ENCODE data around the gene NEK6. TPM values are rescaled to one million over a fixed set of nuclear protein-coding genes. Genes with fewer than 3 reads are reported as not detected.
A peak's percentile ranks its signal among the peaks of the same experiment; 100 is the strongest.

The NEK6 gene
- total RNA-seq, 2 experiments from 2014 or later = 0.89 to 1.7 TPM

GRCh38 chr9:124284940-124285441 lies 27.2 kb downstream of the NEK6 start:
- no peak for ATAC-seq (ENCODE audit: poor library complexity)
- intact Hi-C loops (cut with DNase I, micrococcal nuclease) = no loop called here
- ChIA-PET CTCF (no interaction called here), POLR2A (no interaction called here)
- no peak overlapping the region for H3K27ac Mint-ChIP-seq
- H3K36me3 ChIP-seq (ENCODE audit: insufficient read depth, low read length) = no peaks in the 10 kb centered on the region
- H3K27ac ChIP-seq (ENCODE audit: low read depth in 1 of 2, low read length in 2 of 2) = no peak overlapping the region
- H3K9me3 Mint-ChIP-seq = no peaks in the 10 kb centered on the region
- no peak overlapping the region for H3K4me3 ChIP-seq (ENCODE audit: low read length)
- H3K9me3 ChIP-seq (ENCODE audit: control insufficient read depth in 1 of 2, insufficient read depth in 1 of 2, low read length in 2 of 2) = no peaks in the 10 kb centered on the region
- no peaks in the 10 kb centered on the region for H3K36me3 Mint-ChIP-seq (ENCODE audit: low read depth)
- peaks cover 27% of the 10 kb centered on the region for H3K4me1 ChIP-seq (ENCODE audit: insufficient read depth, low read length)
- no peak for TF ChIP-seq CTCF (IDR thresholded peaks at IDR 0.05)
- H3K4me3 Mint-ChIP-seq = no peak overlapping the region
- H3K27me3 ChIP-seq (ENCODE audit: control insufficient read depth in 1 of 2, insufficient read depth in 2 of 2, low read length in 2 of 2) = no peaks in the 10 kb centered on the region
- peaks cover 10% of the 10 kb centered on the region for H3K4me1 Mint-ChIP-seq (ENCODE audit: low read depth)
- peaks cover 4% of the 10 kb centered on the region for H3K27me3 Mint-ChIP-seq
- DNase-seq = no peak

GRCh38 chr9:124285490-124285889 lies 27.7 kb downstream of the NEK6 start:
- Histone ChIP-seq H3K36me3 (ENCODE audit: insufficient read depth, low read length) (no peaks in the 10 kb centered on the region), H3K9me3 (ENCODE audit: control insufficient read depth in 1 of 2, insufficient read depth in 1 of 2, low read length in 2 of 2) (peaks cover 0 to 4% of the 10 kb centered on the region in 2 experiments), H3K4me3 (ENCODE audit: low read length) (no peak overlapping the region), H3K27me3 (ENCODE audit: control insufficient read depth in 1 of 2, insufficient read depth in 2 of 2, low read length in 2 of 2) (no peaks in the 10 kb centered on the region), H3K27ac (ENCODE audit: low read depth in 1 of 2, low read length in 2 of 2) (no peak overlapping the region), H3K4me1 (ENCODE audit: insufficient read depth, low read length) (peaks cover 32% of the 10 kb centered on the region)
- Mint-ChIP-seq H3K9me3 (no peaks in the 10 kb centered on the region), H3K4me1 (ENCODE audit: low read depth) (peaks cover 10% of the 10 kb centered on the region), H3K27me3 (peaks cover 4% of the 10 kb centered on the region), H3K36me3 (ENCODE audit: low read depth) (no peaks in the 10 kb centered on the region), H3K27ac (no peak overlapping the region), H3K4me3 (no peak overlapping the region)
- intact Hi-C loops (cut with DNase I, micrococcal nuclease) = no loop called here
- ATAC-seq (ENCODE audit: poor library complexity) = no peak
- POLR2A ChIA-PET = no interaction called here
- no peak for TF ChIP-seq CTCF (IDR thresholded peaks at IDR 0.05)
- no peak for DNase-seq
- CTCF ChIA-PET = no interaction called here

GRCh38 chr9:124285903-124286291 lies 28.1 kb downstream of the NEK6 start:
- POLR2A ChIA-PET = interaction anchor here (0.8 kb wide), 1 partner anchor 129 kb away, joined by 3 read pairs; no protein-coding TSS in a partner anchor

More at GRCh38 chr9:124285903-124286291, 28.1 kb downstream of the NEK6 start:
- peaks cover 36% of the 10 kb centered on the region for H3K4me1 ChIP-seq (ENCODE audit: insufficient read depth, low read length)
- H3K4me3 ChIP-seq (ENCODE audit: low read length) = no peak overlapping the region
- Mint-ChIP-seq H3K27ac (peak overlapping the region; percentile 58), H3K4me1 (ENCODE audit: low read depth) (peaks cover 10% of the 10 kb centered on the region), H3K4me3 (no peak overlapping the region), H3K27me3 (peaks cover 4% of the 10 kb centered on the region), H3K9me3 (no peaks in the 10 kb centered on the region), H3K36me3 (ENCODE audit: low read depth) (no peaks in the 10 kb centered on the region)
- H3K27ac ChIP-seq (ENCODE audit: low read depth in 1 of 2, low read length in 2 of 2) = no peak overlapping the region
- DNase-seq (peak in 4 of 14 experiments; percentile 26 to 75 (median 50)), ATAC-seq (ENCODE audit: poor library complexity) (peak; percentile 37)
- peaks cover 0 to 4% of the 10 kb centered on the region in 2 experiments for H3K9me3 ChIP-seq (ENCODE audit: control insufficient read depth in 1 of 2, insufficient read depth in 1 of 2, low read length in 2 of 2)
- H3K36me3 ChIP-seq (ENCODE audit: insufficient read depth, low read length) = no peaks in the 10 kb centered on the region
- intact Hi-C loops (cut with DNase I, micrococcal nuclease) = no loop called here
- H3K27me3 ChIP-seq (ENCODE audit: control insufficient read depth in 1 of 2, insufficient read depth in 2 of 2, low read length in 2 of 2) = no peaks in the 10 kb centered on the region
- no peak for TF ChIP-seq CTCF (IDR thresholded peaks at IDR 0.05)
- CTCF ChIA-PET = no interaction called here
